T-cell (primary cell): ENCODE results near the gene WWC2. TPM values are rescaled to one million over a fixed set of nuclear protein-coding genes. Genes with fewer than 3 reads are reported as not detected.

ENCODE experiments used
- ATAC-seq, 4 experiments: fragments of 200-7000 bp in 3 of 4; fragments of 150-1000 bp in 1 of 4; cut with Tn5 transposase; replicated peaks in 1 of 4; 1 replicate in 3 of 4; 2 replicates in 1 of 4; pipeline ENCODE4 v1.10.0; 2021; ENCODE audit warnings: moderate library complexity in 3 of 4, mild to moderate bottlenecking in 2 of 4, moderate number of reproducible peaks in 1 of 4
- CTCF ChIA-PET, 2 donors: fragments of 300-600 bp; sonication (Branson Sonifier 250); formaldehyde crosslinking; loops; one replicate each; lab custom pipeline; 2022; ENCODE audit warnings: antibody characterized with exemption in 2 of 2; lab: Charles Lee
- POLR2A ChIA-PET, 2 donors: fragments of 300-600 bp; sonication (Branson Sonifier 250); formaldehyde crosslinking; loops; one replicate each; lab custom pipeline; 2022; ENCODE audit warnings: antibody characterized with exemption in 2 of 2; lab: Charles Lee
- DNase-seq, 35 experiments: peaks; one replicate each; pipeline versions ENCODE4 v3.0.0 to v3.0.0-alpha.2; 2013 to 2023
- H3K27ac ChIP-seq: one replicate; pipeline ENCODE4 v1.5.1; 2013; ENCODE audit warnings: low read length
- H3K27me3 ChIP-seq, 2 experiments: replicated peaks in 1 of 2; 1 replicate in 1 of 2; 2 replicates in 1 of 2; pipeline versions ENCODE4 v1.6.1 to v1.7.0; 2013; ENCODE audit warnings: low read length in 1 of 2, mixed read lengths in 1 of 2; ENCODE audit not compliant: control insufficient read depth in 2 of 2, insufficient read depth in 2 of 2; ENCODE audit errors: extremely low read depth in 1 of 2
- H3K36me3 ChIP-seq, 2 donors: 1 replicate in 1 of 2; 2 replicates in 1 of 2; pipeline versions ENCODE4 v1.6.1 to v1.7.0; 2013; ENCODE audit warnings: low read length in 1 of 2; ENCODE audit not compliant: control insufficient read depth in 2 of 2, insufficient read depth in 1 of 2; ENCODE audit errors: extremely low read depth in 1 of 2
- H3K4me1 ChIP-seq, 2 experiments: 1 replicate in 1 of 2; 2 replicates in 1 of 2; pipeline versions ENCODE4 v1.6.1 to v1.7.0; 2013; ENCODE audit warnings: low read length in 2 of 2, mixed read lengths in 1 of 2; ENCODE audit not compliant: insufficient read depth in 2 of 2, control insufficient read depth in 1 of 2; ENCODE audit errors: extremely low read depth in 1 of 2
- H3K4me3 ChIP-seq, 2 donors: 1 replicate in 1 of 2; 2 replicates in 1 of 2; pipeline versions ENCODE4 v1.5.1 to v1.7.0; 2013; ENCODE audit warnings: mild to moderate bottlenecking in 2 of 2, low read length in 1 of 2, moderate library complexity in 1 of 2; ENCODE audit not compliant: control insufficient read depth in 1 of 2; ENCODE audit errors: extremely low read depth in 1 of 2
- H3K9me3 ChIP-seq: 2 replicates; pipeline ENCODE4 v1.7.0; 2013
- H3K27ac Mint-ChIP-seq, 2 donors: one replicate each; pipeline ENCODE4 v1.8.0; 2020 to 2021; ENCODE audit warnings: mild to moderate bottlenecking in 2 of 2, mixed read lengths in 2 of 2
- H3K27me3 Mint-ChIP-seq, 2 donors: one replicate each; pipeline ENCODE4 v1.8.0; 2021 to 2022; ENCODE audit warnings: mixed read lengths in 2 of 2
- H3K36me3 Mint-ChIP-seq: one replicate; pipeline ENCODE4 v1.8.0; 2021; ENCODE audit warnings: mixed read lengths
- H3K4me1 Mint-ChIP-seq, 3 donors: one replicate each; pipeline ENCODE4 v1.8.0; 2020 to 2022; ENCODE audit warnings: mixed read lengths in 3 of 3, mild to moderate bottlenecking in 1 of 3
- H3K4me3 Mint-ChIP-seq, 3 donors: one replicate each; pipeline ENCODE4 v1.8.0; 2020 to 2022; ENCODE audit warnings: mild to moderate bottlenecking in 3 of 3, mixed read lengths in 3 of 3, moderate library complexity in 3 of 3
- H3K9me3 Mint-ChIP-seq, 3 donors: one replicate each; pipeline ENCODE4 v1.8.0; 2020 to 2022; ENCODE audit warnings: mixed read lengths in 3 of 3
- WGBS: methylation state at CpG from one replicate; pipeline ENCODE4 v1.1.5; 2013; ENCODE audit warnings: missing lambda C conversion rate; ENCODE audit not compliant: insufficient coverage; 5-methylcytosine and 5-hydroxymethylcytosine counted together
- total RNA-seq, 35 experiments: library from RNA in 6 of 35; stranded (reverse) in 6 of 35; fragments of 120-200 nt in 1 of 35; gene quantifications; one replicate each; pipeline versions ENCODE4 v1.2.1 to v1.2.4 and lab custom pipeline; 2013 to 2026

WWC2 gene
- total RNA-seq, 5 donors from 2014 or later (not counting 1 experiment from before 2014, with no cell fraction given) = 5.0 to 9.1 (median 7.3) TPM

DNA sequence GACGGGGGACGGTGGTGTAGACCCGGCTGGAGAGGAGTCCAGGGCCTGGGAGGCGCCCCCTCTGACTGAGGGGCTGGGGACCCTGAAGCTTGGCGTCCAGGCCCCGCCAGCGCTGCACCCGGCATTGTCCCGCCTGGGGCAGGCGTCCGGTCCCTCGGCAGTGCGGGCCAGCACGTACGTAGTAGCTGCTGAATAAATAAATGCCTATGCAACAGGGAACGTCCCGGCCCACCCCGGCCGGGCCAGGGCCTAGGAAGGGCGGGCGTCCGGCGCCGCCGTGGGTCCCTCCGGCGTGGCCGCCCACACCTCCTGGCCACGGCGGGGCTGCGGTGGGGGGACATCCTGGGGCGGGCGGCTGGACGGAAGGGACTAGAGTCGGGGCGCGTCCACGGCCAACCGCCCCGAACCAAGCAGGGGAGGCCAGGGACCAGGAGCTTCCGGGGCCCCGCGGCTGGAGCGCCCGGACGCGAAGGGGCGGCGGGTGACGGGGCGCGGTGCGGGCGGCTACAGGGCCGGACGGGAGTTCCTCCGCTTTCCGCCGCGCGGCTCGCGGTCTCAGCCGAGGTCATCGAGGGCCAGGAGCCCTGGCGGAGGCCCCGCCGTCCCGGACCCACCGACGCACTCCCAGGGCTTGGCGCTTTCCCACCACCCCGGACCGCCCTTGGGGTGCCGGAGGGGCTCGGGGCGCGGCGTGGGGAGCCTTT, 886 bp upstream of the WWC2 start:
- POLR2A ChIA-PET = interaction anchor here in 1 of 2 donors (0.6 kb wide), 1 partner anchor 701 kb away, joined by 4 read pairs; no protein-coding TSS in a partner anchor
- peaks cover 16 to 19% (median 19%) of the 10 kb centered on the region in 3 donors for H3K4me1 Mint-ChIP-seq
- CTCF ChIA-PET = interaction anchor here (0.5 to 1.4 kb wide), 3 partner anchors 13 to 26 kb away, joined by 4 to 5 read pairs (median 5); no protein-coding TSS in a partner anchor
- no peaks in the 10 kb centered on the region for H3K36me3 Mint-ChIP-seq
- peak overlapping the region; percentile 68 to 76 (median 70) for H3K4me3 Mint-ChIP-seq
- no peak overlapping the region for H3K27ac ChIP-seq
- DNase-seq (peak in 10 of 35 experiments; percentile 1 to 29 (median 12)), ATAC-seq (peak; percentile 27 to 33 (median 31))
- H3K27me3 ChIP-seq = peaks cover 18 to 24% of the 10 kb centered on the region in 2 experiments
- WGBS = 2% methylated on average over 71 of the region's 79 CpGs
- H3K4me3 ChIP-seq = peak overlapping the region; percentile 55 to 80
- no peaks in the 10 kb centered on the region for H3K36me3 ChIP-seq
- H3K9me3 Mint-ChIP-seq = no peaks in the 10 kb centered on the region
- peaks cover 6 to 16% of the 10 kb centered on the region in 2 experiments for H3K4me1 ChIP-seq
- H3K9me3 ChIP-seq = no peaks in the 10 kb centered on the region
- no peak overlapping the region for H3K27ac Mint-ChIP-seq
- peaks cover 9 to 21% of the 10 kb centered on the region in 2 donors for H3K27me3 Mint-ChIP-seq

DNA sequence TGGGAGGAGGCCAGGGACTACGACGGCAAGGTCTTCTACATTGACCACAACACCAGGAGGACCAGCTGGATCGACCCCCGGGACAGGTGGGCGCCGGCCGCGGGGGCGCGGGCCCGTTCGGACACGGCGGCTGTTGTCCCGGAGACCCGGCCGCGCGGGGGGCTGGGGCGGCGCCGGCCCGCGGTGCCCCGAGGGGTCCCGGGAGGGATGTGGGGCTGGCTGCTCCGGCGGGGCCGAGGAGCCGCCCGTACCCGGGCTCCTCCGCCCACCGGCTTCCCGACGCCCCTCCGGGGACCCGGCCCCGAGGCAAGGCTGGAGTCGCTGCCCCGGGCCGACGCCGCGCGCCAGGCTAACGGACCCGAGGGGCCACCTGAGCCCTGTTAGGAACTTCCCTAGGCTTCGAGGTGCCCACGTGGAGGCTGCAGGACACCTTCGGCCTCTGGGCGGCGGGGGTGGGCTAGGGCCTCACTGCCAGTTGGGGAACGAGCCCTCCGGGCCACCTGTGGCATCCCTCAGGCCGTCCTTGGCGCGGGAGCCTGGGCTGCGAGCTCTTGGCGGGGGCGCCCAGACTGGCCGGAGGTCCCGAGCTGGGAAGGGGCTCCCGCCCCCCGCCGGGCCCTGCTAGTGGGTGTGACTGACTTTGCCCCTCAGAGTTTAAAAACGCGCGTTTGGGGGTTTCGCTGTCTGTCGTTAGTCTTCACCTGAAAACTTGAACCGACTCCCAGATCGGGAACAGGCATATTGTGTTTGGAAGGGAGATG, 660 bp downstream of the WWC2 start:
- H3K4me1 Mint-ChIP-seq = peaks cover 15 to 19% (median 19%) of the 10 kb centered on the region in 3 donors

DNA sequence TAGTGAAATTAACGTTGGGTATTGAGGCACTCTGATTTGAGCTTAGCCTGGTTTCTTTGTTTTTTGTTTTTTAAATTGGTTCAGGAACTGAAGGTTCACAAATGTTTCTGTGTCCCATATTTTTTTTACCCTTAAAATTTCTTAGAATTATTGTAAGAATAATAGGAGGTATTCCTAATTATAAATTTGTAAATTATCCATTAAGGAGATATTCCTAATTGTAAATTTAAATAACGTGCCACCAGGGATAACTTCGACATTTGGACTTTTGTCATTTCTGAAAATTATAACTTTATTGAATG, 1.2 kb downstream of the WWC2 start:
- no peaks in the 10 kb centered on the region for H3K36me3 Mint-ChIP-seq
- Histone ChIP-seq H3K4me3 (peak overlapping the region; percentile 38 to 80), H3K9me3 (no peaks in the 10 kb centered on the region), H3K27me3 (peaks cover 18 to 37% of the 10 kb centered on the region in 2 experiments), H3K27ac (no peak overlapping the region), H3K4me1 (peaks cover 6 to 16% of the 10 kb centered on the region in 2 experiments), H3K36me3 (no peaks in the 10 kb centered on the region)
- ChIA-PET POLR2A (no interaction called here), CTCF (no interaction called here)
- ATAC-seq (no peak), DNase-seq (no peak)
- peaks cover 13 to 19% (median 17%) of the 10 kb centered on the region in 3 donors for H3K4me1 Mint-ChIP-seq
- H3K27me3 Mint-ChIP-seq = peaks cover 9 to 21% of the 10 kb centered on the region in 2 donors
- no CpG with 5 or more reads among the region's 3 CpGs for WGBS
- peak overlapping the region; percentile 61 to 77 (median 61) for H3K4me3 Mint-ChIP-seq
- no peak overlapping the region for H3K27ac Mint-ChIP-seq
- H3K9me3 Mint-ChIP-seq = no peaks in the 10 kb centered on the region

More for the DNA sequence above, 660 bp downstream of the WWC2 start:
- Histone ChIP-seq H3K36me3 (no peaks in the 10 kb centered on the region), H3K27ac (no peak overlapping the region), H3K4me1 (peaks cover 6 to 16% of the 10 kb centered on the region in 2 experiments), H3K4me3 (peak overlapping the region; percentile 55 to 80), H3K27me3 (peaks cover 18 to 32% of the 10 kb centered on the region in 2 experiments), H3K9me3 (no peaks in the 10 kb centered on the region)
- Mint-ChIP-seq H3K9me3 (no peaks in the 10 kb centered on the region), H3K4me3 (peak overlapping the region; percentile 61 to 77 (median 76)), H3K27me3 (peaks cover 9 to 21% of the 10 kb centered on the region in 2 donors), H3K36me3 (no peaks in the 10 kb centered on the region), H3K27ac (no peak overlapping the region)
- DNase-seq (peak in 8 of 35 experiments; percentile 1 to 11 (median 6)), ATAC-seq (no peak)
- ChIA-PET CTCF (no interaction called here), POLR2A (no interaction called here)
- 7% methylated on average over 73 of the region's 73 CpGs for WGBS

- POLR2A ChIA-PET = no interaction called here
- DNase-seq (no peak), ATAC-seq (no peak)
- Mint-ChIP-seq H3K4me1 (peaks cover 13 to 19% (median 17%) of the 10 kb centered on the region in 3 donors), H3K27me3 (peaks cover 9 to 21% of the 10 kb centered on the region in 2 donors), H3K27ac (no peak overlapping the region), H3K9me3 (no peaks in the 10 kb centered on the region), H3K36me3 (no peaks in the 10 kb centered on the region), H3K4me3 (peak overlapping the region; percentile 57 to 61 (median 61))
- Histone ChIP-seq H3K4me1 (peaks cover 6 to 16% of the 10 kb centered on the region in 2 experiments), H3K36me3 (no peaks in the 10 kb centered on the region), H3K4me3 (no peak overlapping the region), H3K9me3 (no peaks in the 10 kb centered on the region), H3K27me3 (peaks cover 18 to 42% of the 10 kb centered on the region in 2 experiments), H3K27ac (no peak overlapping the region)
- 95% methylated on average over 2 of the region's 6 CpGs for WGBS
- CTCF ChIA-PET = no interaction called here
Observed at GRCh38 chr4:183100827-183101226, 1.8 kb downstream of the WWC2 start.

DNA sequence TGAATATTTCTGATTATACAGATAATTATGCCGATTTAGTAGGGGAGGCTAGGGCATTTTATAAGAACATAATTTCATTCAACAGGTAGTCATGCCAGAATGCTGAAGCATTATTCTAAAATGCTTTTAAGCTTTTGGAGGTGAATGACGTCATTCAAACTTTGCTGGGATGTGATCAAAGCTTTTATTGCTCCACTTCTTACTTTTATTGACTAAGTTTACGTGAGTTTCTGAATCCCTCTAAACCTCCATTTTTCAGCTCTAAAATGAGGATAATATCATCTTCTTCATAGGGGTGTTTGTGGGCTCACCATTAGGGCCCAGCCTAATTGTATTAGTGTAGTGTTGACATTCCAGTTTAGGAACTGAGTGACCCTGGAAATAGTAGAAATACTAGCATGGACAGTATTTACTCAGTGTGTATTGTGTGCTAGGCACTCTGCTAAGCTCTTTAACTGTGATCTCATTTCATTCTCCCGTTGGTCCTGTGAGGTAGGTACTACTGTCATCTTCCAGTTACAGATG, 3.0 kb downstream of the WWC2 start:
- Mint-ChIP-seq H3K27ac (no peak overlapping the region), H3K27me3 (peaks cover 9 to 18% of the 10 kb centered on the region in 2 donors), H3K4me3 (no peak overlapping the region), H3K9me3 (no peaks in the 10 kb centered on the region), H3K36me3 (no peaks in the 10 kb centered on the region), H3K4me1 (peaks cover 8 to 14% (median 13%) of the 10 kb centered on the region in 3 donors)
- ATAC-seq = no peak
- Histone ChIP-seq H3K27ac (no peak overlapping the region), H3K27me3 (peaks cover 16 to 46% of the 10 kb centered on the region in 2 experiments), H3K4me1 (peaks cover 6 to 16% of the 10 kb centered on the region in 2 experiments), H3K9me3 (no peaks in the 10 kb centered on the region), H3K36me3 (no peaks in the 10 kb centered on the region), H3K4me3 (no peak overlapping the region)
- DNase-seq = no peak
- no CpG with 5 or more reads among the region's 4 CpGs for WGBS
- CTCF ChIA-PET = interaction anchor here in 1 of 2 donors (0.6 kb wide), 1 partner anchor 437 kb away, joined by 3 read pairs; no protein-coding TSS in a partner anchor
- POLR2A ChIA-PET = interaction anchor here in 1 of 2 donors (0.6 kb wide), 1 partner anchor 8 kb away, joined by 7 read pairs; no protein-coding TSS in a partner anchor

GRCh38 chr4:183105092-183105491, 6.0 kb downstream of the WWC2 start:
- H3K27me3 ChIP-seq = peaks cover 14 to 29% of the 10 kb centered on the region in 2 experiments
- Mint-ChIP-seq H3K36me3 (no peaks in the 10 kb centered on the region), H3K9me3 (no peaks in the 10 kb centered on the region), H3K4me3 (no peak overlapping the region), H3K27ac (no peak overlapping the region), H3K27me3 (peaks cover 9 to 17% of the 10 kb centered on the region in 2 donors), H3K4me1 (peaks cover 2 to 9% (median 6%) of the 10 kb centered on the region in 3 donors)
- H3K27ac ChIP-seq = no peak overlapping the region
- DNase-seq (no peak), ATAC-seq (no peak)
- ChIA-PET POLR2A (no interaction called here), CTCF (interaction anchor here in 1 of 2 donors (0.6 kb wide), 1 partner anchor 267 kb away, joined by 3 read pairs; no protein-coding TSS in a partner anchor)
- H3K4me3 ChIP-seq = no peak overlapping the region
- no peaks in the 10 kb centered on the region for H3K9me3 ChIP-seq
- H3K4me1 ChIP-seq = peaks cover 1 to 2% of the 10 kb centered on the region in 2 experiments
- 100% methylated on average over 2 of the region's 5 CpGs for WGBS
- no peaks in the 10 kb centered on the region for H3K36me3 ChIP-seq
